HG02678 (cell line): ENCODE data around the gene ATP5PO.
A peak's percentile ranks its signal among the peaks of the same experiment; 100 is the strongest.
"Not testable (repeated sequence)": the region's sequence is repeated elsewhere in the genome, so short reads cannot be mapped to it uniquely, and the experiment has no call there.

Source experiments
- ATAC-seq: cut with Tn5 transposase; IDR thresholded peaks from one replicate; pipeline ENCODE4 v1.9.1; 2021; ENCODE audit warnings: mild to moderate bottlenecking, moderate library complexity; ENCODE audit not compliant: unreplicated experiment

The ATP5PO gene

GRCh38 chr21:33940881-33941245 is 25.3 kb upstream of the ATP5PO start:
- no peak for ATAC-seq

- no peak for ATAC-seq
Measured at GRCh38 chr21:33940164-33940880, 24.7 kb upstream of the ATP5PO start.

- ATAC-seq: no peak
Measured at GRCh38 chr21:33939226-33939625, 23.6 kb upstream of the ATP5PO start.

GRCh38 chr21:33938381-33938780 is 22.8 kb upstream of the ATP5PO start:
- ATAC-seq: no peak

- ATAC-seq: no peak
Measured at GRCh38 chr21:33937931-33938339, 22.3 kb upstream of the ATP5PO start.

GRCh38 chr21:33937146-33937545 is 21.5 kb upstream of the ATP5PO start:
- ATAC-seq: no peak

- ATAC-seq: no peak
Measured at GRCh38 chr21:33936301-33937038, 20.9 kb upstream of the ATP5PO start.

GRCh38 chr21:33932731-33933130 is 17.1 kb upstream of the ATP5PO start:
- ATAC-seq: no peak

- no peak for ATAC-seq
Measured at GRCh38 chr21:33931799-33932390, 16.3 kb upstream of the ATP5PO start.

GRCh38 chr21:33931052-33931798 is 15.6 kb upstream of the ATP5PO start:
- not testable (repeated sequence) for ATAC-seq

GRCh38 chr21:33926248-33926647 is 10.6 kb upstream of the ATP5PO start:
- ATAC-seq: not testable (repeated sequence)

- no peak for ATAC-seq
Measured at GRCh38 chr21:33924766-33925100, 9.1 kb upstream of the ATP5PO start.

GRCh38 chr21:33924079-33924765 is 8.6 kb upstream of the ATP5PO start:
- peak; percentile 91 for ATAC-seq

- no peak for ATAC-seq
Measured at GRCh38 chr21:33917421-33917820, 1.8 kb upstream of the ATP5PO start.

- ATAC-seq: no peak
Measured at GRCh38 chr21:33916200-33916567, 580 bp upstream of the ATP5PO start.

GRCh38 chr21:33914188-33914587 is 1.4 kb downstream of the ATP5PO start:
- ATAC-seq: no peak

GRCh38 chr21:33909756-33910155 is 5.8 kb downstream of the ATP5PO start:
- ATAC-seq: no peak

GRCh38 chr21:33908760-33909159 is 6.8 kb downstream of the ATP5PO start:
- ATAC-seq: no peak

GRCh38 chr21:33904041-33904440 is 11.6 kb downstream of the ATP5PO start:
- no peak for ATAC-seq

GRCh38 chr21:33902349-33902748 is 13.3 kb downstream of the ATP5PO start:
- no peak for ATAC-seq
